GM03348 (cell line): ENCODE data around the gene DCST2.
"Not testable (repeated sequence)": the region's sequence is repeated elsewhere in the genome, so short reads cannot be mapped to it uniquely, and the experiment has no call there.

ENCODE experiments used
- DNase-seq: peaks from one replicate; pipeline ENCODE4 v3.0.0; 2012; ENCODE audit warnings: low spot score

Gene DCST2

DNA sequence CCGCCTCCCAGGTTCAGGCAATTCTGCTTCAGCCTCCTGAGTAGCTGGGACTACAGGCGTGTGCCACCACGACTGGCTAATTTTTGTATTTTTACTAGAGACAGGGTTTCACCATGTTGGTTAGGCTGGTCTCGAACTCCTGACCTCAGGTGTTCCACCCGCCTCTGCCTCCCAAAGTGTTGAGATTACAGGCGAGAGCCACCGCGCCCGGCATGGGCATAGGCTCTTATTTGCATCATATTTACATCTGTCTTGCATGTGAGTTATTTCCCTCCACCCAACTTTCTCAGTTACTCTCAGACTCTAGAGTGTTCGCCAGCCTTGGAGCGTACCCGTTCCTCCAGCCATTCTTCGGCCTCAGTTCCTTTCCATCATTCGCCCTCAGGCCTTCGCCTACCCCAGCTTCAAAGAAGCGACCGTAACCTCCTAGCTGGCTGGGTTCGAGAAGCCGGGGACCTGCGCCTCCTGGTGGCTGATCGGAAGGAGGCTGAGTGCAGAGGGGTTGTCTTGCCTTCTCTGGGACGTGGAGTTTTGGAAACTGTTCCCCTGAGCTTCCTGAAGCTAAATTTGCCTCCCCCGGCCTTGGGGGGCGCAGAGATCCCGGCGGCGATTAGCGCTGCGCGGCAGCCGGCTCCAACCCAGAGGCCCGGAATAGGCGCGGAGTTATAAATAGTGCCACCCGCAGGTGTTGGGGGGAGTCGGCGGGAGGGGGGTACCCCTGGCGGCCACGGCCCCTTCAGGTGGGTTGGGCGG lies 34.6 kb downstream of the DCST2 start:
- DNase-seq = peak; percentile 82

DNA sequence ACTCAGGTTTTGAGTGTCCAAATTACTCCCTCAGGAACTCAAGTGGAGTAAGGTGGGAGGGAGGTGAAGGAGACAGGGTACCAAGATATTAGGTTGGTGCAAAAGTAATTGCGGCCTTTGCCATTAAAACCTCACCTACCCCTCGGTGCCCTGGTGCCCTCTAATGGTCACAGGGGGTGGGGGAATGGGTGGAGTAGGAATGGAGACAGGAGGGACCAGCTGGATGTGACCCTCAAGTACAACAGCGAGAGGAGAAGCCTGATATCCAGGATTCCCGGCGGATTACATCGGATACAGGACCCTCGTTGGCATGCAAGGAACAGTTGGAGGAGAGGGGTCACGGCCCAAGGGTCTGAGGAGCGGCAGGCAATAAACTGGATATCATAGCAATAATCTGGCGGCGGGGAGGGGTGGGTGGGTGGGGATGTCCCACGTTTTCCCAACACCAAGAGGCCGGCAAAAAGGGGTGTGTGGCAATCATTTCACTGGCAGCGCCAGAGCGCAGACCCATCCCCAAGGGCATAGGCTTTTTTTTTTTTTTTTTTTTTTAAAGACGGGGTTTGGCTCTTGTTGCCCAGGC lies 35.3 kb downstream of the DCST2 start:
- DNase-seq = no peak

- no peak for DNase-seq
Observed at GRCh38 chr1:154996966-154997701, 36.4 kb downstream of the DCST2 start.

DNA sequence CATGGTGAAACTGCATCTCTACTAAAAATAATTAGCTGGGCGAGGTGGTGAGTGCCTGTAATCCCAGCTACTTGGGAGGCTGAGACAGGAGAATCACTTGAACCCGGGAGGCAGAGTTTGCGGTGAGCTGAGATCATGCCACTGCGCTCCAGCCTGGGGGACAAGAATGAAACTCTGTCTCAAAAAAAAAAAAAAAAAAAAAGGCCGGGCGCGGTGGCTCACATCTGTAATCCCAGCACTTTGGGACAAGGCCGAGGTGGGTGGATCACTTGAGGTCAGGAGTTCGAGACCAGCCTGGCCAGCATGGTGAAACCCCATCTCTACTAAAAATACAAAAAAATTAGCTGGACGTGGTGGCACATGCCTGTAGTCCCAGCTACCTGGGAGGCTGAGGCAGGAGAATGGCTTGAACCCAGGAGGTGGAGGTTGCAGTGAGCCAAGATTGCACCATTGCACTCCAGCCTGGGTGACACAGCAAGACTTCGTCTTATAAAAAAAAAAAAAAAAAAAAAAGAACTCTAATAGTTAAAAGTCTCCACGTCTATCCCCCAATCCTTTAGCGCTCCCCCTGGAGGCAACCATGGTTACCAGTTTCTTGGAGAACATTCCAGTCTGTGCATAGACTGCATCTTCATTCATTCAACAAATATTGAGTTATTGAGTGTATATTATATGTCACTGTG lies 38.1 kb downstream of the DCST2 start:
- peak; percentile 84 for DNase-seq

GRCh38 chr1:154994591-154994990 lies 39.0 kb downstream of the DCST2 start:
- no peak for DNase-seq

DNA sequence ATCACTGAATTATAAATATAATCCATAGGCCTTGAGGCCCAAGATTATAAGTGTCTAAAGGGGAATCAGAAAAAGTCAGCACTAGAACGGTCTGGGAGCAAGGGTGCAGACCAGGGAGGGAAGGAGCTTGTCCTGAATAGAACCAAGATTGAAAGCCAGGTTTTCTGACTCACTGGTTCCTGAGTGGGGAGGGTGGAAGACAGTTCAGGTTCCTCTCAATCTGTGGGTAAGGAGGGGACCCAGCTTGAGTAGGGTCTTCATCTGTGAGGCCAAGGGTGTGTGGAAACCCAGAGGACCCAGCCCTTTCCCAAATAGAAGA lies 39.4 kb downstream of the DCST2 start:
- no peak for DNase-seq

- DNase-seq = no peak
Observed at GRCh38 chr1:154993572-154994268, 39.9 kb downstream of the DCST2 start, which contains the start of gene LENEP. TSS of gene LENEP (plus strand) at chr1:154993586. CDS start at chr1:154993608, 22 bp downstream.

GRCh38 chr1:154992721-154993571 lies 40.6 kb downstream of the DCST2 start:
- DNase-seq = no peak

DNA sequence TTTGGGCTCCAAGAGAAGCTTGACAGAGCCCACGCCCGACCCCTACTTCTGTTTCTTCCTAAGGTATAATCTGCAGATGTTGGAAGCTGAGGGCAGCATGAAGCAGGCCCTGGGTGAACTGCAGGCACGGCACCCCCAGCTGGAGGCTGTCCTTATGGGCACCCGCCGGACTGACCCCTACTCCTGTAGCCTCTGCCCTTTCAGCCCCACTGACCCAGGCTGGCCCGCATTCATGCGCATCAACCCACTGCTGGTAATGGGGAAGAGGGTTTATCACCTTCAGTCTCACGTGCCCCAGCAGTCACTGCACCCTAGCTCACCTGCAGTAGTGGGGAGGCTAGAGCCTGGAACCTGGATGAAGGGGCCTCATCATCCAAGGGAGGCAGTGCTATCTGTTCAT lies 43.3 kb downstream of the DCST2 start:
- DNase-seq = no peak

GRCh38 chr1:154989195-154989860 lies 44.3 kb downstream of the DCST2 start:
- DNase-seq = no peak

GRCh38 chr1:154988058-154988954 lies 45.3 kb downstream of the DCST2 start:
- DNase-seq = no peak

DNA sequence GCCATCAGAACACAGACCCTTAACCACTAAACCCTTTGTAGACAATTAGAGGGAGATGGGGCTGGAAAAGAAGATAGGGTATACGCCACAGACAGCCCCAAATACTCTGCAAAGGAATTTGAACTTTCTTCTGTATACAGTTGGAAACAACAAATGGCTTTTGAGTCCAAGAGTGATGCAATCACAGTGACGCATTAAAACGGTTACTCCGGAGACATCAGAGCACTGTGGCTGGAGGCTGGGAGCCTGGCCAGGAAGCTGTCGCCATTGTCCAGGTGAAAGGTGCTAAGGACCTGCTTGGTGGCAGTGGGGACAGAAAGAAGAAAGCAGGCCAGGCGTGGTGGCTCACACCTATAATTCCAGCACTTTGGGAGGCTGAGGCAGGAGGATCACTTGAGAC lies 46.3 kb downstream of the DCST2 start:
- DNase-seq = no peak

DNA sequence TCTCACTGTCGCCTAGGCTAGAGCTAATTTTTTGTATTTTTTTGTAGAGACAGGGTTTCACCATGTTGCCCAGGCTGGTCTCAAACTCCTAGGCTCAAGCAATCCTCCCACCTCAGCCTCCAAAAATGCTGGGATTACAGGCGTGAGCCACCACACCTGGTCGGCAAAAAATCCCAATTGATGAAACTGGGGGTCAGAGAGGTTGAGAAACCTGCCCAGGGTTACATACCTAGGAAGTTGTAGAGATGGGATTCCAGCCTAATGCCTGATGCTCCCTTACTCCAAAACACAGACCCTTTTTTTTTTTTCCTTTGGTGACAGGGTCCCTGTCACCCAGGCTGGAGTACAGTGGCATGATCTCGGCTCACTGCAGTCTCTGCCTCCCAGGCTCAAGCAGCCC lies 46.8 kb downstream of the DCST2 start:
- DNase-seq = not testable (repeated sequence)

DNA sequence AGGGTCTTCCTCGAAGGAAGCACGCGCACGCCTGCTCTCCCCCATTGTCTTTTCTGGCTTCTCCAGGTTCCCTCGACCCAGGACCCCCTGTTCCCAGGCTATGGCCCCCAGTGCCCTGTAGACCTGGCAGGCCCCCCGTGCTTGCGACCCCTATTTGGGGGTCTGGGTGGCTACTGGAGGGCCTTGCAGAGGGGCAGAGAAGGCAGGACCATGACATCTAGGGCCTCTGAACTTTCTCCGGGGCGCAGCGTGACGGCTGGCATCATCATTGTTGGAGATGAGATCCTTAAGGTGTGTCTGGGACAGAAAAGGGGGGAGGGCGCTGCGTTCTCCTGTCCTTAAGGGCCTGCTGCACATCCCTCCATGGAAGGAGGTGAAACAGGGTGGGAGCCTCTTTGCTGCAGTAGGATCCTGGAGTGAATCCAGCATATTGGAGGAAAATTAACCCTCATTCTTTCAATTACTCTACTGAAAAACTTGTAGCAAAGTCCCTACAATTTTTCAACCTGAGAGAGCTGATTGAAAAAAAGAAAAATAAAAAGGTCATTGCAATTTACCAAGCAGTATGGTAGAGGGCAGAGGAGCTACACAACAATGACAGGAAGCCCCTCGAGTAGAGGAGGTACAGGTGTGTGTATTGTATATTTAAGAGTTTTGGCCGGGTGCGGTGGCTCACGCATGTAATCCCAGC lies 49.7 kb downstream of the DCST2 start:
- no peak for DNase-seq

- peak; percentile 97 for DNase-seq
Observed at GRCh38 chr1:154982897-154983648, 50.5 kb downstream of the DCST2 start, which contains the start of gene FLAD1. TSS of gene FLAD1 (plus strand) at chr1:154983344. CDS start at chr1:154983695, 351 bp downstream.

DNA sequence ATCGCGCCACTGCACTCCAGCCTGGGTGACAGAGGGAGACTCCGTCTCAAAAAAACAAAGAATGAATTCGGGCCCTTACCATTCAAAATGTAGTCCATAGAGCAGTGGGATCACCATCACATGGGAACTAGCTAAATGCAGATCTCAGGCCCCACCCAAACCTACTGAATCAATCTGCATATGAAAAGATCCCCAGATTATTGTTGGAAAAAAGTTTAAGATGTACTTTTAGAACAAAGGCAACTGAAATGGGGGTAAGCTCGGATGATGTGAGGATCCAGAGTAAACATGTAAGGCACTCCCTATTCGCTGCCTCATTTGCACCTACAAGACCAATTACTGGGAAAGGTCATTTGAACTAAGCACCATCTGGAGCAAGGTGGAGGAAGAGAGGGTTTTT lies 51.2 kb downstream of the DCST2 start:
- DNase-seq = no peak

DNA sequence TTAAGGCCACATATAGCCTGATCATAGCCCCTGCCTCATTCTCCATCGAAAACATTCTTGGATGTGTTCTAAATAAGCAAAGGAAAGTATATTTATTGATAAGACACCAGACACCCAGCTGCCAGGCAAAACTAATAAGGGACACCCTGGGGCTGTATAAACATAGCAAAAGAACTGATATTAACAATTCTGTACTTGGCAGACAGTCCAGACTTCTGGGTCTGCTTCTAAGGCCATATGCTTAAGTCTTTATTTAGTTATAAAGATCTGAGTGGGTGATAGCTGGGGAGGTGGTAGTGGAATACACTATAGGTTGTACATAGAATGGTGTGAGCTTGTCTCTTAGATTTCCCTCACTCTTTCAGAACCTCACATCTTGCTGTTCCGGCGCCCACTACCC lies 55.2 kb downstream of the DCST2 start:
- DNase-seq = no peak

DNA sequence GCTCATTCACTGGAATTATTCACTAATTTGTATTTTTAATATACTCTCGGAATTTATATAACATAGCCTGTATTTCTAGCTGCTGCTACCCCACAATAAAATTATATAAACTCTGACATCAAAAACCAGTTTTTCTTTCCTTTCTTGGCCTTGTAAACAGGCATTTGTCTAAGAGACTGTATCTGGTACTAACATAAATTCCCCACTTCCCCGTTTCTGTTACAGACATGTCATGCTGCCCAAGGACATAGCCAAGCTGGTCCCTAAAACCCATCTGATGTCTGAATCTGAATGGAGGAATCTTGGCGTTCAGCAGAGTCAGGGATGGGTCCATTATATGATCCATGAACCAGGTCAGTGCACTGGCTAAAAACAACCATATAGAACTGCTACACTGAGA lies 55.8 kb downstream of the DCST2 start:
- DNase-seq = not testable (repeated sequence)
